HepG2 (cell line): ENCODE data around the gene MRPS10. TPM values are rescaled to one million over a fixed set of nuclear protein-coding genes. Genes with fewer than 3 reads are reported as not detected.
A peak's percentile ranks its signal among the peaks of the same experiment; 100 is the strongest.

Experiments
- ATAC-seq: fragments of 200-7000 bp; cut with Tn5 transposase; 3 replicates; pipeline ENCODE4 v1.9.1; 2020; ENCODE audit warnings: mild to moderate bottlenecking, moderate library complexity
- BruUV-seq: library from RNA; stranded (reverse); fragments of 400-500 nt; replicated peaks from 2 replicates; lab custom pipeline; 2021; lab: Mats Ljungman, UMichigan
- CTCF ChIA-PET: fragments of 300-600 bp; formaldehyde crosslinking; extraction: SDS; loops from one replicate; lab custom pipeline; 2021; ENCODE audit warnings: low total read pairs, inconsistent platforms, low intra/inter-chr PET ratio; lab: Yijun Ruan, JAX
- POLR2A ChIA-PET: fragments of 350-600 bp; sonication (Branson Sonifier 250); formaldehyde crosslinking; loops from one replicate; lab custom pipeline; 2020; ENCODE audit warnings: antibody characterized with exemption, inconsistent platforms; lab: Yijun Ruan, JAX
- DNase-seq: peaks from one replicate; pipeline ENCODE4 v3.0.0-alpha.2; 2015; ENCODE audit warnings: low spot score
- FAIRE-seq: peaks from 3 replicates; lab custom pipeline; 2011; peaks lifted over from hg19 to GRCh38; lab: Jason Lieb, UNC
- H2AFZ ChIP-seq: one replicate; pipeline ENCODE4 v1.6.1; 2011; ENCODE audit warnings: low read length, inconsistent platforms
- H3K27ac ChIP-seq: fragments of 300-600 bp; 3 replicates; pipeline ENCODE4 v1.8.0; 2011; ENCODE audit warnings: mixed run types, mild to moderate bottlenecking, mixed read lengths, low read length, inconsistent platforms; ENCODE audit not compliant: insufficient read depth; ENCODE audit errors: extremely low read length
- H3K27me3 ChIP-seq, 2 experiments: fragments of 200-600 bp in 1 of 2; 2 replicates in 1 of 2; 3 replicates in 1 of 2; pipeline versions ENCODE4 v1.6.0 to v1.8.0; 2011; ENCODE audit warnings: low read length in 2 of 2, mild to moderate bottlenecking in 2 of 2, moderate library complexity in 2 of 2, inconsistent platforms in 1 of 2; ENCODE audit not compliant: insufficient read depth in 2 of 2, control insufficient read depth in 1 of 2
- H3K36me3 ChIP-seq, 2 experiments: fragments of 200-600 bp in 1 of 2; replicated peaks in 1 of 2; 2 replicates in 1 of 2; 3 replicates in 1 of 2; pipeline versions ENCODE4 v1.5.1 to v1.8.0; 2011; ENCODE audit warnings: low read length in 2 of 2, inconsistent platforms in 1 of 2; ENCODE audit not compliant: insufficient read depth in 2 of 2, control insufficient read depth in 1 of 2
- H3K4me1 ChIP-seq: 2 replicates; pipeline ENCODE4 v1.5.1; 2012; ENCODE audit warnings: low read length, inconsistent platforms; ENCODE audit not compliant: insufficient read depth
- H3K4me2 ChIP-seq: 2 replicates; pipeline ENCODE4 v1.6.0; 2011; ENCODE audit warnings: low read depth, low read length, inconsistent platforms
- H3K4me3 ChIP-seq, 3 experiments: fragments of 200-600 bp in 1 of 3; sonication (generic), shearing (Covaris generic) in 1 of 3; replicated peaks in 1 of 3; 2 replicates each; pipeline ENCODE4 v1.5.1; 2011 to 2016; ENCODE audit warnings: low read length in 3 of 3, inconsistent platforms in 2 of 3, low read depth in 2 of 3, mild to moderate bottlenecking in 2 of 3, control low read depth in 1 of 3, mixed read lengths in 1 of 3; ENCODE audit not compliant: insufficient read depth in 1 of 3
- H3K79me2 ChIP-seq: one replicate; pipeline ENCODE4 v1.6.1; 2011; ENCODE audit warnings: low read length, inconsistent platforms; ENCODE audit not compliant: insufficient read depth
- H3K9ac ChIP-seq: 2 replicates; pipeline ENCODE4 v1.6.0; 2011; ENCODE audit warnings: mild to moderate bottlenecking, low read depth, low read length, inconsistent platforms; ENCODE audit not compliant: insufficient read depth
- H3K9me3 ChIP-seq: 2 replicates; pipeline ENCODE4 v1.5.1; 2012; ENCODE audit warnings: mild to moderate bottlenecking, low read length
- H4K20me1 ChIP-seq: 2 replicates; pipeline ENCODE4 v1.6.0; 2011; ENCODE audit warnings: inconsistent platforms, mild to moderate bottlenecking, low read length, moderate library complexity; ENCODE audit not compliant: insufficient read depth
- ATF4 ChIP-seq, 2 experiments: fragments of 450-650 bp in 1 of 2; sonication (generic) in 1 of 2; formaldehyde crosslinking; IDR thresholded peaks; 2 replicates each; pipeline versions ENCODE4 v1.5.0 to v1.8.0; 2020 to 2022; ENCODE audit warnings: mild to moderate bottlenecking in 1 of 2, missing genetic modification reagents in 1 of 2
- FOXA3 ChIP-seq: IDR thresholded peaks from 2 replicates; pipeline ENCODE4 v1.6.1; 2016; ENCODE audit warnings: missing genetic modification reagents, missing compliant biosample characterization
- MEF2D ChIP-seq: sonication (generic); formaldehyde crosslinking; IDR thresholded peaks from 2 replicates; pipeline ENCODE4 v1.5.1; 2020; ENCODE audit warnings: mild to moderate bottlenecking, missing genetic modification reagents
- MXI1 ChIP-seq: IDR thresholded peaks from 3 replicates; pipeline ENCODE4 v1.6.1; 2012; ENCODE audit warnings: low read depth, low read length, inconsistent platforms, borderline replicate concordance
- MZF1 ChIP-seq: sonication (generic); formaldehyde crosslinking; IDR thresholded peaks from 2 replicates; pipeline ENCODE4 v1.8.1; 2023; ENCODE audit warnings: mild to moderate bottlenecking, missing genetic modification reagents, borderline replicate concordance
- NR2F1 ChIP-seq, 2 experiments: fragments of 450-650 bp in 1 of 2; formaldehyde crosslinking in 1 of 2; IDR thresholded peaks; 2 replicates each; pipeline versions ENCODE4 v1.5.0 to v1.6.1; 2016 to 2020; ENCODE audit warnings: mild to moderate bottlenecking in 1 of 2, missing compliant biosample characterization in 1 of 2, missing genetic modification reagents in 1 of 2, moderate library complexity in 1 of 2
- PHF21A ChIP-seq: sonication (generic); formaldehyde crosslinking; IDR thresholded peaks from 2 replicates; pipeline ENCODE4 v1.5.0; 2020; ENCODE audit warnings: mild to moderate bottlenecking, missing genetic modification reagents
- POLR2A ChIP-seq, 2 experiments: IDR thresholded peaks; 2 replicates each; pipeline ENCODE4 v1.6.1; 2011; ENCODE audit warnings: low read depth in 2 of 2, low read length in 2 of 2, mild to moderate bottlenecking in 1 of 2, moderate library complexity in 1 of 2; ENCODE audit not compliant: insufficient read depth in 1 of 2
- POLR2G ChIP-seq: fragments of 200-400 bp; formaldehyde crosslinking; IDR thresholded peaks from 2 replicates; pipeline ENCODE4 v1.6.1; 2018; ENCODE audit warnings: mild to moderate bottlenecking, low read depth, low read length, moderate library complexity
- RXRA ChIP-seq: sonication (generic); formaldehyde crosslinking; IDR thresholded peaks from 2 replicates; pipeline ENCODE4 v1.5.1; 2020; ENCODE audit warnings: missing genetic modification reagents
- RXRB ChIP-seq: IDR thresholded peaks from 2 replicates; pipeline ENCODE4 v1.6.1; 2016; ENCODE audit warnings: borderline replicate concordance, missing genetic modification reagents, missing compliant biosample characterization
- SAP130 ChIP-seq: IDR thresholded peaks from 2 replicates; pipeline ENCODE4 v1.6.1; 2016; ENCODE audit warnings: low read depth
- STAG1 ChIP-seq: sonication (generic); formaldehyde crosslinking; IDR thresholded peaks from 2 replicates; pipeline ENCODE4 v1.4.0; 2020; ENCODE audit warnings: missing genetic modification reagents
- ZMYM3 ChIP-seq: sonication (generic); formaldehyde crosslinking; IDR thresholded peaks from 2 replicates; pipeline ENCODE4 v1.5.1; 2020; ENCODE audit warnings: mild to moderate bottlenecking, missing genetic modification reagents
- ZNF205 ChIP-seq: IDR thresholded peaks from 2 replicates; pipeline ENCODE4 v1.6.1; 2018; ENCODE audit warnings: missing biosample characterization, missing genetic modification reagents
- ZNF687 ChIP-seq: sonication (generic); formaldehyde crosslinking; IDR thresholded peaks from 2 replicates; pipeline ENCODE4 v1.5.1; 2020; ENCODE audit warnings: mild to moderate bottlenecking, missing genetic modification reagents, moderate library complexity
- ZXDC ChIP-seq: sonication (generic); formaldehyde crosslinking; IDR thresholded peaks from 2 replicates; pipeline ENCODE4 v1.5.0; 2020; ENCODE audit warnings: mild to moderate bottlenecking, missing genetic modification reagents
- WGBS: methylation state at CpG from one replicate; pipeline ENCODE4 v1.1.6; 2017; ENCODE audit warnings: low lambda C conversion rate; 5-methylcytosine and 5-hydroxymethylcytosine counted together
- in situ Hi-C: cut with HindIII; loops from 2 replicates; pipeline ENCODE4 v1.10.0; 2017; ENCODE audit warnings: low pct_unique_long_range_greater_than_20kb; ENCODE audit not compliant: extremely low pct_ligation_motif_present
- intact Hi-C: fragments of 100-400 bp; cut with micrococcal nuclease; formaldehyde crosslinking; loops from one replicate; pipeline ENCODE4 v1.10.0; 2022; ENCODE audit not compliant: unreplicated experiment
- polyA plus RNA-seq, 8 experiments: library from polyadenylated mRNA; depleted of rRNA in 3 of 8; stranded (reverse) in 7 of 8; unstranded in 1 of 8; fragments of >200 nt; fragmentation: Illumina TruSeq in 4 of 8; extraction: Trizol in 4 of 8; gene quantifications; 2 replicates each; pipeline versions ENCODE4 v1.2.1 to v1.2.3, GENCODE V29; 2011 to 2016; ENCODE audit warnings: low read depth in 4 of 8, missing spikeins in 1 of 8, mixed read lengths in 1 of 8; ENCODE audit not compliant: insufficient read depth in 1 of 8
- total RNA-seq, 5 experiments: library from RNA; depleted of rRNA; stranded (reverse); fragments of >200 nt; fragmentation: Illumina TruSeq; extraction: Trizol; gene quantifications; 2 replicates each; pipeline ENCODE4 v1.2.3, GENCODE V29; 2016; ENCODE audit warnings: low read depth in 1 of 5

Gene MRPS10
- total and polyA plus RNA-seq, 2 of the 13 experiments (the other 11 are each of a cell fraction or from before 2014, with no cell fraction given), result 31.7 to 54.6 TPM

- no TSS peak for BruUV-seq
- Histone ChIP-seq H4K20me1 (no peaks in the 10 kb centered on the region), H3K4me2 (peak overlapping the region; percentile 89), H3K79me2 (no peaks in the 10 kb centered on the region), H3K4me1 (peaks cover 55% of the 10 kb centered on the region), H3K9me3 (no peaks in the 10 kb centered on the region), H3K9ac (peak overlapping the region; percentile 11; the same call in 1 of the 2 replicates), H3K4me3 (peak overlapping the region; percentile 25 to 60 (median 35)), H3K36me3 (no peaks in the 10 kb centered on the region), H3K27me3 (no peaks in the 10 kb centered on the region), H2AFZ (peak overlapping the region; percentile 73), H3K27ac (peak overlapping the region; percentile 5)
- ATAC-seq (peak; percentile 90), FAIRE-seq (peak; percentile 15), DNase-seq (peak; percentile 79)
- in situ Hi-C loops (loop anchor here (5.0 kb wide), 1 partner anchor 59 kb away; no protein-coding TSS in a partner anchor), intact Hi-C loops (no loop called here)
- WGBS, result 1% methylated on average over 8 of the region's 8 CpGs
- ChIA-PET CTCF (interaction anchor here (1.4 kb wide), 1 partner anchor 12 kb away, joined by 4 read pairs; no protein-coding TSS in a partner anchor), POLR2A (interaction anchor here (1.0 to 2.5 kb wide), 4 partner anchors 10 to 34 kb away, joined by 3 to 9 read pairs (median 4); no protein-coding TSS in a partner anchor)
- TF ChIP-seq SAP130 (CRISPR knock-in tag) (peak; percentile 52), ZNF687 (0 out of 2 replicates have a peak, but pooled peaks have one; percentile 19), NR2F1 (CRISPR knock-in tag; IDR thresholded peaks at IDR 0.05) (0 out of 4 replicates have a peak, but pooled peaks of 1 of the 2 experiments have one; percentile 41), MXI1 (no peak), RXRB (CRISPR knock-in tag) (peak; percentile 76; the same call in 1 of the 2 replicates), STAG1 (0 out of 2 replicates have a peak, but pooled peaks have one; percentile 5), MEF2D (no peak), RXRA (CRISPR knock-in tag) (peak; percentile 89; the same call in 1 of the 2 replicates), MZF1 (CRISPR knock-in tag) (0 out of 2 replicates have a peak, but pooled peaks have one; percentile 44), ZNF205 (CRISPR knock-in tag) (0 out of 2 replicates have a peak, but pooled peaks have one; percentile 37), PHF21A (CRISPR knock-in tag) (peak; percentile 30; the same call in 1 of the 2 replicates), POLR2A (IDR thresholded peaks at IDR 0.05; ENCODE audit: insufficient read depth in 1 of 2, low read depth in 2 of 2, low read length in 2 of 2) (0 out of 4 replicates have a peak, but pooled peaks of 1 of the 2 experiments have one; percentile 20), ZMYM3 (CRISPR knock-in tag) (peak; percentile 47; the same call in 1 of the 2 replicates), POLR2G (0 out of 2 replicates have a peak, but pooled peaks have one; percentile 26), FOXA3 (CRISPR knock-in tag) (no peak), ZXDC (CRISPR knock-in tag) (no peak), ATF4 (CRISPR knock-in tag; IDR thresholded peaks at IDR 0.05) (peak in 1 of 2 experiments; percentile 56; a peak in 1 of 4 replicates)
Measured at GRCh38 chr6:42226645-42227143, 9.0 kb upstream of the MRPS10 start.
